GM19240 (cell line): Measurements from ENCODE around the gene PRDM16.

Experiments used
- DNase-seq: peaks from one replicate; pipeline ENCODE4 v3.0.0; 2011; ENCODE audit warnings: low spot score; ENCODE audit not compliant: insufficient read length

Gene PRDM16

GRCh38 chr1:3469849-3470649 lies 401.0 kb downstream of the PRDM16 start:
- DNase-seq = no peak

- DNase-seq = no peak
Observed at GRCh38 chr1:3470650-3471355, 401.8 kb downstream of the PRDM16 start.

- DNase-seq = no peak
Observed at GRCh38 chr1:3471356-3472087, 402.5 kb downstream of the PRDM16 start.

- no peak for DNase-seq
Observed at GRCh38 chr1:3472088-3472850, 403.3 kb downstream of the PRDM16 start.

- DNase-seq = no peak
Observed at GRCh38 chr1:3472906-3473305, 403.9 kb downstream of the PRDM16 start.

- DNase-seq = no peak
Observed at GRCh38 chr1:3473381-3473844, 404.4 kb downstream of the PRDM16 start.

- no peak for DNase-seq
Observed at GRCh38 chr1:3474016-3474415, 405.0 kb downstream of the PRDM16 start.

GRCh38 chr1:3474421-3474820 lies 405.4 kb downstream of the PRDM16 start:
- DNase-seq = no peak

GRCh38 chr1:3475839-3476573 lies 407.0 kb downstream of the PRDM16 start:
- DNase-seq = no peak

- no peak for DNase-seq
Observed at GRCh38 chr1:3476666-3477065, 407.7 kb downstream of the PRDM16 start.

- DNase-seq = no peak
Observed at GRCh38 chr1:3477241-3477995, 408.4 kb downstream of the PRDM16 start.

- DNase-seq = no peak
Observed at GRCh38 chr1:3478187-3478586, 409.2 kb downstream of the PRDM16 start.

GRCh38 chr1:3479511-3480368 lies 410.7 kb downstream of the PRDM16 start:
- DNase-seq = no peak

GRCh38 chr1:3480369-3480719 lies 411.3 kb downstream of the PRDM16 start:
- DNase-seq = no peak

GRCh38 chr1:3481046-3481445 lies 412.0 kb downstream of the PRDM16 start:
- DNase-seq = no peak

- DNase-seq = no peak
Observed at GRCh38 chr1:3481836-3482375, 412.9 kb downstream of the PRDM16 start.

GRCh38 chr1:3482378-3482849 lies 413.4 kb downstream of the PRDM16 start:
- no peak for DNase-seq

GRCh38 chr1:3483380-3483779 lies 414.4 kb downstream of the PRDM16 start:
- DNase-seq = no peak
